ENCODE data around the gene MCM5. TPM values are rescaled to one million over a fixed set of nuclear protein-coding genes. Genes with fewer than 3 reads are reported as not detected.

Gene MCM5
- total RNA-seq, 1 donor from 2014 or later = 12.8 TPM

- TF ChIP-seq EZH2 (IDR thresholded peaks at IDR 0.05; ENCODE audit: insufficient read depth, low read length) (no peak), CTCF (IDR thresholded peaks at IDR 0.05; ENCODE audit: insufficient read depth, low read depth, low read length) (no peak)
- H3K27ac Mint-ChIP-seq (ENCODE audit: unreplicated experiment) = no peak overlapping the region
Measured at GRCh38 chr22:35393116-35394010, 6.6 kb upstream of the MCM5 start.

GRCh38 chr22:35394011-35394312 lies 6.0 kb upstream of the MCM5 start:
- Histone ChIP-seq H3K27ac (ENCODE audit: low read depth, low read length) (no peak overlapping the region), H3K27me3 (ENCODE audit: insufficient read depth, low read length) (no peaks in the 10 kb centered on the region), H3K4me2 (ENCODE audit: low read length) (no peak overlapping the region), H3K4me1 (ENCODE audit: insufficient read depth, low read length) (no peaks in the 10 kb centered on the region), H2AFZ (ENCODE audit: low read depth, low read length) (no peak overlapping the region), H3K9ac (ENCODE audit: low read length) (no peak overlapping the region), H3K9me3 (ENCODE audit: insufficient read depth, low read depth, low read length) (no peaks in the 10 kb centered on the region), H4K20me1 (ENCODE audit: insufficient read depth, low read length) (no peaks in the 10 kb centered on the region), H3K4me3 (ENCODE audit: insufficient read depth, low read depth, low read length) (no peak overlapping the region), H3K36me3 (ENCODE audit: insufficient read depth, low read length) (no peaks in the 10 kb centered on the region), H3K79me2 (ENCODE audit: insufficient read depth, low read length) (no peaks in the 10 kb centered on the region)
- Mint-ChIP-seq H3K27me3 (ENCODE audit: low read depth, unreplicated experiment) (no peaks in the 10 kb centered on the region), H3K36me3 (ENCODE audit: low read depth, unreplicated experiment) (peaks cover 4% of the 10 kb centered on the region), H3K9me3 (ENCODE audit: unreplicated experiment) (no peaks in the 10 kb centered on the region), H3K4me1 (ENCODE audit: low read depth, unreplicated experiment) (no peaks in the 10 kb centered on the region), H3K4me3 (ENCODE audit: unreplicated experiment) (no peak overlapping the region), H3K27ac (ENCODE audit: unreplicated experiment) (no peak overlapping the region)
- no peak for DNase-seq (ENCODE audit: low read depth)
- FAIRE-seq = no peak
- no peak for TF ChIP-seq EZH2 (IDR thresholded peaks at IDR 0.05; ENCODE audit: insufficient read depth, low read length)
- TF ChIP-seq CTCF (IDR thresholded peaks at IDR 0.05; ENCODE audit: insufficient read depth, low read depth, low read length) = no peak

More at GRCh38 chr22:35393116-35394010, 6.6 kb upstream of the MCM5 start:
- H3K4me1 ChIP-seq (ENCODE audit: insufficient read depth, low read length) = no peaks in the 10 kb centered on the region
- H3K27me3 Mint-ChIP-seq (ENCODE audit: low read depth, unreplicated experiment) = no peaks in the 10 kb centered on the region
- no peak overlapping the region for H3K4me3 ChIP-seq (ENCODE audit: insufficient read depth, low read depth, low read length)
- no peak for FAIRE-seq
- H2AFZ ChIP-seq (ENCODE audit: low read depth, low read length) = no peak overlapping the region
- no peaks in the 10 kb centered on the region for H3K9me3 Mint-ChIP-seq (ENCODE audit: unreplicated experiment)
- no peaks in the 10 kb centered on the region for H3K79me2 ChIP-seq (ENCODE audit: insufficient read depth, low read length)
- H3K27ac ChIP-seq (ENCODE audit: low read depth, low read length) = no peak overlapping the region
- H3K4me2 ChIP-seq (ENCODE audit: low read length) = no peak overlapping the region
- no peaks in the 10 kb centered on the region for H3K27me3 ChIP-seq (ENCODE audit: insufficient read depth, low read length)
- DNase-seq (ENCODE audit: low read depth) = no peak
- no peak overlapping the region for H3K4me3 Mint-ChIP-seq (ENCODE audit: unreplicated experiment)
- no peaks in the 10 kb centered on the region for H3K36me3 ChIP-seq (ENCODE audit: insufficient read depth, low read length)
- no peak overlapping the region for H3K9ac ChIP-seq (ENCODE audit: low read length)
- no peaks in the 10 kb centered on the region for H3K9me3 ChIP-seq (ENCODE audit: insufficient read depth, low read depth, low read length)
- H4K20me1 ChIP-seq (ENCODE audit: insufficient read depth, low read length) = no peaks in the 10 kb centered on the region
- no peaks in the 10 kb centered on the region for H3K4me1 Mint-ChIP-seq (ENCODE audit: low read depth, unreplicated experiment)
- peaks cover 4% of the 10 kb centered on the region for H3K36me3 Mint-ChIP-seq (ENCODE audit: low read depth, unreplicated experiment)
